Measurements from ENCODE around the gene ABCB10. TPM values are rescaled to one million over a fixed set of nuclear protein-coding genes. Genes with fewer than 3 reads are reported as not detected.

The ABCB10 gene
- total and polyA plus RNA-seq, 7 donors, result 6.9 to 20.8 (median 10.8) TPM

DNA sequence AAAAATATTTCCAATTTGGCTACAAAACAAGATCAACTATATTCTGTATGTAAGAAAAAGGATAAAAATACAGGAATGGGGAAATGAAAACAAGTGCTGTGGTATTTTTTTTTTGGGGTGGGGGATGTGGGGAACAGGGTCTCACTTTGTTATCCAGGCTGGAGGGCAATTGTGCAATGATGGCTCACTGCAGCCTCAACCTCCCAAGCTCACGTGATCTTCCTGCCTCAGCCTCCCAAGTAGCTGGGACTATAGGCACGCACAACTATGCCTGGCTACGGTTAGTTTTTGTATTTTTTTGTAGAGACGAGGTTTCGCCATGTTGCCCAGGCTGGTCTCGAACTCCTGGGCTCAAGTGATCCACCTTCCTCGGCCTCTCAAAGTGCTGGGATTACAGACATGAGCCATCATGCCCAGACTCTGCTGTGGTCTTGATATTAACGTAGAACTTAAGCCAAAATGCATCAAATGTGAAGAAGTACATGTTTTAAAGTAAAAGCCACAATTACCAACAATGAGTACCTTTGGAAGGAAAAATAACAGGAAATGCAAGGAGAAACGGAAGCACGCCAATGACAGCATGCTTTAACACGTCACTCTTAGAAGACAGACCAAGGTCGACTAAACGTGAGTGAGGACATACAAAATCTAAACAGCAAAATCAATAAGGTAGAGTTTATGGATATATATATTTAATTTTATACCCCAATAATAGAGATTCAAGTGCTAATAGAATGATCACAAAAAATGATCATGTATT is 8.8 kb upstream of the ABCB10 start:
- ATAC-seq, result no peak
- peaks cover 8% of the 10 kb centered on the region for H3K4me1 ChIP-seq
- H3K4me3 ChIP-seq, result no peak overlapping the region
- TF ChIP-seq, protein P1, sequence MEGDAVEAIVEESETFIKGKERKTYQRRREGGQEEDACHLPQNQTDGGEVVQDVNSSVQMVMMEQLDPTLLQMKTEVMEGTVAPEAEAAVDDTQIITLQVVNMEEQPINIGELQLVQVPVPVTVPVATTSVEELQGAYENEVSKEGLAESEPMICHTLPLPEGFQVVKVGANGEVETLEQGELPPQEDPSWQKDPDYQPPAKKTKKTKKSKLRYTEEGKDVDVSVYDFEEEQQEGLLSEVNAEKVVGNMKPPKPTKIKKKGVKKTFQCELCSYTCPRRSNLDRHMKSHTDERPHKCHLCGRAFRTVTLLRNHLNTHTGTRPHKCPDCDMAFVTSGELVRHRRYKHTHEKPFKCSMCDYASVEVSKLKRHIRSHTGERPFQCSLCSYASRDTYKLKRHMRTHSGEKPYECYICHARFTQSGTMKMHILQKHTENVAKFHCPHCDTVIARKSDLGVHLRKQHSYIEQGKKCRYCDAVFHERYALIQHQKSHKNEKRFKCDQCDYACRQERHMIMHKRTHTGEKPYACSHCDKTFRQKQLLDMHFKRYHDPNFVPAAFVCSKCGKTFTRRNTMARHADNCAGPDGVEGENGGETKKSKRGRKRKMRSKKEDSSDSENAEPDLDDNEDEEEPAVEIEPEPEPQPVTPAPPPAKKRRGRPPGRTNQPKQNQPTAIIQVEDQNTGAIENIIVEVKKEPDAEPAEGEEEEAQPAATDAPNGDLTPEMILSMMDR (IDR thresholded peaks at IDR 0.05), result no peak
- no peaks in the 10 kb centered on the region for H3K36me3 ChIP-seq (ENCODE audit: insufficient read depth in 1 of 2, low read depth in 1 of 2)
- intact Hi-C loops (cut with DNase I), result no loop called here
- no peak overlapping the region for H3K27ac ChIP-seq
- DNase-seq, result no peak
- WGBS, 3 donors, result 69 to 73% (median 69%) methylated on average over 13 of the region's 13 CpGs
- no peaks in the 10 kb centered on the region for H3K27me3 ChIP-seq (ENCODE audit: insufficient read depth in 3 of 3, low read length in 2 of 3)
- H3K9me3 ChIP-seq, result no peaks in the 10 kb centered on the region

DNA sequence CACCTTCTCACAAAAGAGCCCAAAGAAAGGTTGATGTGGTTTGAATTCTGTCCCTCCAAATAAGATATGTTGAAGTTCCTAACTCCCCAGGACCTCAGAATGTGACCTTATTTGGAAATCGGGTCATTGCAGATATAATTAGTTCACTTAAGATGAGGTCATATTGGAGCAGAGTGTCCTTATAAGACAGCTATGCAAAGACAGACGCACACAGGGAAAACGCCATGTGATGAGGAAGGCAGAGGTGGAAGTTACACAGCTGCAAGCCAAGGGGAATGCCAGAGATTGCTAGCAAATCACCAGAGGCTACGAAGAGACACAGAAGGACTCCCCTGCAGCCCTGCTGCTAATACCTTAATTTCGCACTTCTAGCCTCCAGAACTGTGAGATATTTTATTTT is 5.2 kb upstream of the ABCB10 start:
- intact Hi-C loops (cut with DNase I), result no loop called here
- Histone ChIP-seq H3K4me1 (peaks cover 14% of the 10 kb centered on the region), H3K9me3 (no peaks in the 10 kb centered on the region), H3K36me3 (ENCODE audit: insufficient read depth in 1 of 2, low read depth in 1 of 2) (no peaks in the 10 kb centered on the region), H3K27me3 (ENCODE audit: insufficient read depth in 3 of 3, low read length in 2 of 3) (no peaks in the 10 kb centered on the region), H3K27ac (peak overlapping the region; percentile 42), H3K4me3 (peak overlapping the region; percentile 40)
- TF ChIP-seq, protein P1 (IDR thresholded peaks at IDR 0.05), result no peak
- ATAC-seq (peak in 3 of 4 donors; percentile 14 to 55 (median 26)), DNase-seq (no peak)
- WGBS, 3 donors, result 16 to 24% (median 24%) methylated on average over 5 of the region's 5 CpGs

DNA sequence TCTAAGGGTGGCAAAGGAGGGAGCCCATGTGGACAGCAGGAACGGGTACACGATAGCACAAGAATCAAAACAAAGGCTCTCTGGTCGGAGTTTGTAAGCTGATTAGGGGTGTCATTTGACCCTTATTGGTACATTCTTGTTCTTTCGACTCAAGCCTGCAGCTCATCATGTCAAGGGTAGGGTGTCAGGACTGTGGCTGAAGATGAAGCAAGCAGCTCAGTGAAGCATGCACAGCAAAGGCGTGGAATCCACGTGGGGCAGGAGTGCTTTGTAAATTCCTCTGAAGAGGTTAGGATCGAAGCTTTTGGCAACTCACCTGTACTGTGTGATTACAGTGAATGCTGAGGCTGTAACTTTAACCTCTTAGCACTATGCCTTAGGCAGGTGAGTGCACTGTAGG is 4.7 kb upstream of the ABCB10 start:
- WGBS, 3 donors, result 36 to 39% (median 38%) methylated on average over 7 of the region's 7 CpGs
- no peaks in the 10 kb centered on the region for H3K36me3 ChIP-seq (ENCODE audit: insufficient read depth in 1 of 2, low read depth in 1 of 2)

DNA sequence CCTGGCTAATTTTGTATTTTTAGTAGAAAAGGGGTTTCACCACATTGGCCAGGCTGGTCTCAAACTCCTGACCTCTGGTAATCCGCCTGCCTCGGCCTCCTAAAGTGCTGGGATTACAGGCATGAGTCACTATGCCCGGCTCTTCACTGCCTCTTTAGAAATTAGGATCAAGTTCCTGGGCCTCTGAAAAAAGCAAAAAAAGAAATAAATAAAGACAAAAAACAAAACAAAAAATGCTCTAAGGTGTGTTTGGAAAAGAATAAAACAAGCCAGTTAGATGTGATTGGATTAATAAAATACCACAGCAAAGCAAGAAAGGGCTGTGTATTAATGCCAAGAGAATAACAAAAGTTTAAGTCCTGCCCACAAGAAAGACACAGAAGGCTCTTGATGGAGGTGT is 4.2 kb upstream of the ABCB10 start:
- Histone ChIP-seq H3K4me1 (peaks cover 14% of the 10 kb centered on the region), H3K27ac (peak overlapping the region; percentile 13), H3K4me3 (no peak overlapping the region), H3K9me3 (no peaks in the 10 kb centered on the region), H3K27me3 (ENCODE audit: insufficient read depth in 3 of 3, low read length in 2 of 3) (no peaks in the 10 kb centered on the region), H3K36me3 (ENCODE audit: insufficient read depth in 1 of 2, low read depth in 1 of 2) (no peaks in the 10 kb centered on the region)
- intact Hi-C loops (cut with DNase I), result no loop called here
- no peak for ATAC-seq
- TF ChIP-seq, protein P1 (IDR thresholded peaks at IDR 0.05), result no peak
- DNase-seq, result no peak
- 65 to 77% (median 73%) methylated on average over 3 of the region's 3 CpGs for WGBS, 3 donors

More for the DNA sequence above, 4.7 kb upstream of the ABCB10 start:
- H3K9me3 ChIP-seq, result no peaks in the 10 kb centered on the region
- peaks cover 14% of the 10 kb centered on the region for H3K4me1 ChIP-seq
- TF ChIP-seq, protein P1 (IDR thresholded peaks at IDR 0.05), result no peak
- DNase-seq (no peak), ATAC-seq (peak in 1 of 4 donors; percentile 33)
- intact Hi-C loops (cut with DNase I), result no loop called here
- no peaks in the 10 kb centered on the region for H3K27me3 ChIP-seq (ENCODE audit: insufficient read depth in 3 of 3, low read length in 2 of 3)
- H3K4me3 ChIP-seq, result no peak overlapping the region
- H3K27ac ChIP-seq, result peak overlapping the region; percentile 13
